SU-DHL-6 (cell line): ENCODE data around the gene MITF.

ENCODE experiments used
- CTCF ChIP-seq: fragments of 200-600 bp; sonication (generic); IDR thresholded peaks from one replicate; pipeline ENCODE4 v1.5.1; 2017; ENCODE audit warnings: antibody characterized with exemption, mild to moderate bottlenecking, low read length, moderate library complexity; ENCODE audit not compliant: insufficient read depth, poor library complexity, severe bottlenecking
- EZH2phosphoT487 ChIP-seq: fragments of 200-600 bp; sonication (generic), shearing (Covaris generic); conservative IDR thresholded peaks from 2 replicates; pipeline ENCODE4 v1.6.1; 2018; ENCODE audit warnings: mild to moderate bottlenecking, antibody characterized with exemption, low read length, moderate library complexity, mixed read lengths

DNA sequence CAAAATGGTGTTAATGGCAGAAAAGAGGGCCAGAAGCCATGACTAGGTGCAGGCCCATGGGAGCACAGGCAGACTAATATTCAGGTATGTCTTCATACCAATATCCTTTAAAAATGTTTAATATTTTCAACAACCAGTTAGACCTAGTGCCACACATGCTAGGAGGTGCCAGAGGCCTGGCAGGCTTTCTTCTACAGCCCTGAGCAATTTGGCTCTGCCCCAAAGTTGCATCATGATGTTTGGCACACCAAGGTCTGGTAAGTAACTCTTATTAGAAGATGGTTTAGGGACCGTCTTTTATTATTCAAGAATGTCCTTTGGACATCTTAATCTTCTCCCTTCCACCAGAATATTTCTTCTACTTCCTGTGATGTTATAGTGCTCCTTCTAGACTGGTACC lies 34.8 kb downstream of the MITF start:
- TF ChIP-seq EZH2phosphoT487, result no peak
- TF ChIP-seq CTCF, result no peak
